GM19193 (cell line): ENCODE results near the gene SIPA1L3.

ENCODE experiments used
- POLR2A ChIP-seq: IDR thresholded peaks from 4 replicates; pipeline ENCODE4 v1.6.1; 2011; ENCODE audit not compliant: insufficient read depth, insufficient read length; ENCODE audit errors: extremely low read depth

SIPA1L3 gene

GRCh38 chr19:38183251-38183897 is 276.4 kb downstream of the SIPA1L3 start:
- no peak for TF ChIP-seq POLR2A

DNA sequence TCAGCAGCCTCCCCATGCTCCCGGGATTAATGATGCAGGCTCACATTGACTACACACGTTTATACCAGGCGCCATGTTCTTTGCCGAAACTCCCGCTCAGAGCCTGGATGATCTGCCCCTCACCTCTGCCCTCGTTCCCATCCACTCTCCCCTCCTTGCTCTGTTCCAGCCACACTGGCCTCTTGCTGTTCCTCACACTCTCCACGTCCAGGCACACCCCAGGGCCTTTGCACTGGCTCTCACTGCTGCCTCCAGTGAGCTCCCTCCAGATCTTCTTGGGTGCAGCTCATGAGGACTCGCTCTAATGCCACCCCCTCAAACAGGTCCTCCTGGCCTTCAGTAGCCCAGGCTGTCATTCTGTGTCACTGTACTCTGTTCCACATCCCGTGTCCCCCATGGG is 277.8 kb downstream of the SIPA1L3 start:
- no peak for TF ChIP-seq POLR2A

GRCh38 chr19:38185562-38185961 is 278.6 kb downstream of the SIPA1L3 start:
- no peak for TF ChIP-seq POLR2A

DNA sequence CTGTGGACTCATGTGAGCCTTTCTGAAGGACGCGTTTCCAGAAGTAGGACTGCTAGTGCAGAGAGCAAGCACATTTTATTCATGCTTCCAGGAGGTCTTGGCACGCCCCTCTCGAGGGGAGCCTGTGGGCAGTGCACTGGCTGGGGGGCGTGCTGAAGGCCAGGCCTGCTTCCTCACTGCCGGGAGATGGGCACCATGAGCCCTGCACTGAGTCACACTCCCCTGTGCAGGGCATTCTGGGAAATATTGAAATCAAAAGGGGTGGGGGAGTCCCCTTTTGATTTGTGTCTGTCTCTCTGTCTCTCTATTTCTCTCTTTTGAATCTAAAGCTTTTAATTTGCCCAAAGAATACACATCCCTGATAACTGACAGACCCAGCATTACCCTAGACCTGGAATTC is 283.1 kb downstream of the SIPA1L3 start:
- TF ChIP-seq POLR2A = no peak

GRCh38 chr19:38190793-38191192 is 283.8 kb downstream of the SIPA1L3 start:
- TF ChIP-seq POLR2A = no peak

- no peak for TF ChIP-seq POLR2A
Observed at GRCh38 chr19:38191747-38192146, 284.7 kb downstream of the SIPA1L3 start.

- no peak for TF ChIP-seq POLR2A
Observed at GRCh38 chr19:38193445-38193844, 286.4 kb downstream of the SIPA1L3 start.

DNA sequence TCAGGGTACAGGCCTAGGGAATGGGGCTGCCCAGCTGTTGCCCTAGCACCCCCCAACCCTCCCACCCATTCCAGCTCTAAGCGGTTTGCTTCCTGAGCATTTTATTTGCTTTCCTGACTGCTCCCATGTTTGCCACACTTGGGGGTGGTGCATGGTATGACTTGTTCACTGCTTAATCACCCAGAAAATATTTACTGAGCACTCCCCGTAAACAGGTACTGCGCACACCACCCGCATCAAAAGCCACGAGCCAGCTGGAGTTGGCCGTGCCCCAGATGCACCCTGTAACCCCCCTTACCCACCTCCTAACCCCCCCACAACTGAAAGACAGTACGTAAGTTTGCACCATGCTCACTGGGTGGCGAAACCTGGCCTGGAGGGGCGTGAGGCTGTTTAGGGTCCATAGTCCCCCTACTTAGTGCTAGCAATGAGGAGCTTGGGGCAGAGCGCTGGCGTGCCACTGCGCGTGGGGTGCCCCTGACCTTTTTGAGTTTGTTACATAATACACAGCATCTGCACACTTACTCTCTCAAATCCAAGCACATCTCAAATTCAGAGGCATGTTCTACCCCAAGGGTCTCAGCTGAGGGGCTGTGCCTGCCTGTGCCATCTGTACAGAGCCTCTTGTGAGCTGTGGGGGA is 287.2 kb downstream of the SIPA1L3 start:
- no peak for TF ChIP-seq POLR2A

GRCh38 chr19:38195237-38195636 is 288.2 kb downstream of the SIPA1L3 start:
- TF ChIP-seq POLR2A = no peak

DNA sequence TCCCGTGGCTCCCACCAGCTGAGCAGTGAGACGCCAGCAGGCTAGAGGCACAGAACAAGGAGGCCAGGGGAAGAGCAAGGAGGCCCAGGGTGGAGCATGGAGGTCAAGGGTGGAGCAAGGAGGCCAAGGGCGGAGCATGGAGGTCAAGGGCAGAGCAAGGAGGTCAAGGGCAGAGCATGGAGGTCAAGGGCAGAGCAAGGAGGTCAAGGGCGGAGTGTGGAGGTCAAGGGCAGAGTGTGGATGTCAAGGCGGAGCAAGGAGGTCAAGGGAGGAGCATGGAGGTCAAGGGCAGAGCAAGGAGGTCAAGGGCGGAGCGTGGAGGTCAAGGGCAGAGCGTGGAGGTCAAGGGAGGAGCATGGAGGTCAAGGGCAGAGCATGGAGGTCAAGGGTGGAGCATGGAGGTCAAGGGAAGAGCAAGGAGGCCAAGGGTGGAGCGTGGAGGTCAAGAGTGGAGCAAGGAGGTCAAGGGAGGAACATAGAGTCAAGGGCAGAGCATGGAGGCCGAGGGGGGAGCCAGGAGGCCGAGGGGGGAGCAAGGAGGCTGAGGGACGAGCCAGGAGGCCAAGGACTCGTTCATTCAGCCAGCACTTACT is 289.3 kb downstream of the SIPA1L3 start:
- TF ChIP-seq POLR2A = no peak

GRCh38 chr19:38196948-38197656 is 290.1 kb downstream of the SIPA1L3 start:
- no peak for TF ChIP-seq POLR2A

GRCh38 chr19:38197937-38198704 is 291.1 kb downstream of the SIPA1L3 start:
- TF ChIP-seq POLR2A = no peak

GRCh38 chr19:38199340-38199739 is 292.3 kb downstream of the SIPA1L3 start:
- no peak for TF ChIP-seq POLR2A

DNA sequence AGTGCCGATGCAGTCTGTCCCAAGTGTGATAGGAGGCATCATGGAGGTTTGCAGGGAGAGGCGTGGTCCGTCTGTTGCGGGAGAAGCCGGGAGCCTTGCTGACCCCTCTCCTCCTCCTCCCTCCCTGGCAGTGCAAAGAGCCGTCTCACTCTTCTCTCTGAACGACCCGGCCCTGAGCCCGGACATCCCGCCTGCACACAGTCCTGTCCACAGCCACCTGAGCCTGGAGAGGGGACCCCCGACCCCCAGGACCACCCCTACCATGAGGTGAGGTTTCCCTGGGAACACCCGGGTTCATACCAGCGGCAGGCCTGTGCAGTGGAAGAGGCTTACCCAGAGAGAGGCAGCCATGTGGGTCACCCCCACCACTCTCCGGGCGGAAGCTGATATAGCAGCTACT is 294.7 kb downstream of the SIPA1L3 start:
- no peak for TF ChIP-seq POLR2A

GRCh38 chr19:38202504-38202903 is 295.5 kb downstream of the SIPA1L3 start:
- TF ChIP-seq POLR2A = no peak
